Stimulated activated CD4-positive, alpha-beta T cell treated with anti-CD3 and anti-CD28 coated beads, Interleukin-2, amount 100 ng/mL, for 48 hours (primary cell): ENCODE results near the gene CT45A8.
A peak's percentile ranks its signal among the peaks of the same experiment; 100 is the strongest.
"Not testable (repeated sequence)": the region's sequence is repeated elsewhere in the genome, so short reads cannot be mapped to it uniquely, and the experiment has no call there.

ENCODE experiments used
- DNase-seq, 2 donors: peaks; one replicate each; pipeline ENCODE4 v3.0.0-alpha.2; 2020

The CT45A8 gene, protein sequence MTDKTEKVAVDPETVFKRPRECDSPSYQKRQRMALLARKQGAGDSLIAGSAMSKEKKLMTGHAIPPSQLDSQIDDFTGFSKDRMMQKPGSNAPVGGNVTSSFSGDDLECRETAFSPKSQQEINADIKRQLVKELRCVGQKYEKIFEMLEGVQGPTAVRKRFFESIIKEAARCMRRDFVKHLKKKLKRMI

DNA sequence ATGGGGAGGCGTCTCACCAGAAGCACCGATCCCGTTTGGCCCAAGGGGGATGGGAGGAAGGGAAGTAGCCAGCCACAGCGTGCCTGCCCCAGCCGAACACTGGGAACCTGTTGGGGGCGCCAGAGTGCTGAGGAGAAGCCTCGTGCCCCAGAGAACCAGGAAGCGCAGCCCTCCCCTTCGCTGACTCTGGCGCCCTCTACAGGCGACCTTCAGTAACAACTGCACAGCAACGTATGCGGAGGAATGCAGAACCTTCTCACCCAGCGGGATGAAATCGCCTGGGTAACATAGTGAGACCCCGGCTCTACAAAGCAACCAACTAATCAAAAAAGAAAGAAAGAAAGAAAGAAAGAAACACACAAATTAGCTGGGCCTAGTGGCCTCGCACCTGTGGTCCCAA is at the start of gene CT45A8:
CT45A8 (minus strand) TSS at position 101 of the 400 bp plus-strand sequence. CDS start 3,755 bp downstream, outside the sequence.
- not testable (repeated sequence) for DNase-seq

DNA sequence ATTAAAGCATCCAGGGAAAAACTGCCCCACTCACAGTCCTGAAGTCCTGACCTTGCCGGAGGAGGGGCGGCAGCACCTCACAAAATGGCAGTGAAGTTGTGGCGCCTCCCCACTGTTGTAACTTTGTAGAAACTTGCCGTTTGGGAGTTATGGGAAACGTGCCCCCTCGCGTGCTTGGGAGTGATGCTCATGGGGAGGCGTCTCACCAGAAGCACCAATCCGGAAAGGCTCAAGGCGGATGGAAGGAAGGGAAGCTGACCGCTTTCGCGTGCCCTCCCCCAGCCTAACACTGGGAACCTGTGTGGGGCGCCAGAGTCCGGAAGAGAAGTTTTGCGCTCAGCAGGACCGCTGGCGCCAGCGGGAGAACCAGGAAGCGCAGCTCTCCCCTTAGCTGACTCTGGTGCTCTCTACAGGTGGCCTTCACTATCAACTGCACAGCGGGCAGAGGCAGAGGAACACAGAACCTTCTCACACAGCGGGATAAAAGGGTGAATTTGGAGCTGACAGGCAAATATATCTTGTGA is 39.0 kb upstream of the CT45A8 start, which contains the start of the genes CT45A10 and SAGE1:
CT45A10 (minus strand) TSS at position 151 of the 524 bp plus-strand sequence. CDS start 8,100 bp downstream, outside the sequence.
SAGE1 (plus strand) TSS at position 423 of the 524 bp plus-strand sequence. CDS start 2,527 bp downstream, outside the sequence.
- no peak for DNase-seq

DNA sequence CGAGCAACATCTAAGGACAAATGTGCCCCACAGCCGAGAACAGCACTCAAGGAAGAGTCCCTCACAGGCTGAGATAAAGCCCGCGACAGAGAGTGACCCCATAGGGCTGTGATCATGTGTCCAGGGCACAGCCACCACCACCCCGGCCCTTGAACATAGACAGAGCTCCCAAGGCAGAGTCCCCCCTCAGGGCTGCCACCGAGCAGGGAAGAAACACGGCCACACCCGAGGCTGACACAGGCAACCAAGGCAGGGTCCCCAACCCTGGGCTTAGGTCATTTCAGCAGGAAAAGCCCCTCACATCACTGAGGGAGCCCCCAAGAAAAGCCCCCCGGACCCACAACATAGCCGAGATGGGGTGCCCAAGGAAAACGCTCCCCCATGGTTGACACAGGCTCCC is 38.4 kb upstream of the CT45A8 start:
- DNase-seq, result no peak

DNA sequence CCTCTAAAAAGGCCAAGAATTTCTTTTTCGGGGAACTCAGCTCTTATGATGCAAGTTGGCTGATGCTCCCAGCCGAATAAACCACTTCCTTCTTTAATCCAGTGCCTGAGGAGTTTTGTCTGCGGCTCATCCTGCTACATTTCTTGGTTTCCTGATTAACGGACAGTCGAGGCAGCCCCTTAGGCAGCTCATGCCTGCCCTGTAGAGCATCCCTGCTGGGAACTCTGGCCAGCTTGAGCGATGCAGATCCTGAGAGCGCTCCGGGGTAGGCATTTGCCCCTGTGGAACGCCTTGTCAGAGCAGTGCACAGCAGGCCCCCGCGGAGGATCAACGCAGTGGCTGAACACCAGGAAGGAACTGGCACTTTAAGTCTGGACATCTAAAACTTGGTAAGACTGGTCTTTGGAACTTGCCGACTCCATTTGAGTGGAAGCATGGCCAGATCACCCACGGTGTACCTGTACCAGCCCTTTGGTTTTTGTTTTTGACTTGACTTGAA is 35.8 kb upstream of the CT45A8 start:
- DNase-seq, result no peak

DNA sequence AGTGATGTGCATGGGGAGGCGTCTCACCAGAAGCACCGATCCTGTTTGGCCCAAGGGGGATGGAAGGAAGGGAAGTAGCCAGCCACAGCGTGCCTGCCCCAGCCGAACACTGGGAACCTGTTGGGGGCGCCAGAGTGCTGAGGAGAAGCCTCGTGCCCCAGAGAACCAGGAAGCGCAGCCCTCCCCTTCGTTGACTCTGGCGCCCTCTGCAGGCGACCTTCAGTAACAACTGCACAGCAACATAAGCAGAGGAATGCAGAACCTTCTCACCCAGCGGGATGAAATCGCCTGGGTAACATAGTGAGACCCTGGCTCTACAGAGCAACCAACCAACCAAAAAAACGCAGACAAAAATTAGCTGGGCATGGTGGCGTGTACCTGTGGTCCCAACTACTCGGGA is 34.6 kb upstream of the CT45A8 start:
- DNase-seq, result peak; percentile 22 to 53

DNA sequence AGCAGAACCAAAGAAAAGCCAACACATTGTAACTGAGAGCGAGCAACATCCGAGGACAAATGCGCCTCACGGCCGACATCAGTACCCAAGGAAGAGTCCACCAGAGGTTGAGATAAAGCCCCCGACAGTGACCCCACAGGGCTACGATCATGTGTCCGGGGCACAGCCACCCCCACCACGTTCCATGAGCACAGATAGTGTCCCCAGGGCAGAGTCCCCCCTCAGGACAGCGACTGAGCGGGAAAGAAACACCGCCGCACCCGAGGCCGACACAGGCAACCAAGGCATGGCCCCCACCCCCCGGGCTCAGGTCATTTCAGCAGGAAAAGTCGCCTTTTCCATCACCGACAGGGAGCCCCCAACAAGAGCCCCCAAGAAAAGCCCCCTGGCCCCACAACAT is 33.9 kb upstream of the CT45A8 start:
- DNase-seq, result not testable (repeated sequence)

DNA sequence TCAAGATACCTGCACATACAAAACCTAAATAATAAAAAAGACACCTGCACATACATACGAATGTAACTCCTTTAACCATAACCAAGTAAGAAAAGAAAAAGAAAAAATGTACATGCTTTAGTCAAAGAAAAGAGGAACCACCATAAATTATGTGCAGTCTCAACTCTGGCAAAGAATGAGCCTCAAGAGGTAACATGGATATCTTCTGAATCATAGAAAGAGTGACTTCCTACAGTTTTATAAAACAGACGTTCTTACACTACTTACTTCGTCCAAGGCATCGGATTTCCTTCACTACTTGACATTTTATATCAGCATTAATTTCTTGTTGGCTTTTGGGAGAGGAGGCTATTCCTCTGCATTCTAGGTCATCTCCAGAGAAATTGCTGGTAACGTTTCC is 28.4 kb upstream of the CT45A8 start:
- not testable (repeated sequence) for DNase-seq

DNA sequence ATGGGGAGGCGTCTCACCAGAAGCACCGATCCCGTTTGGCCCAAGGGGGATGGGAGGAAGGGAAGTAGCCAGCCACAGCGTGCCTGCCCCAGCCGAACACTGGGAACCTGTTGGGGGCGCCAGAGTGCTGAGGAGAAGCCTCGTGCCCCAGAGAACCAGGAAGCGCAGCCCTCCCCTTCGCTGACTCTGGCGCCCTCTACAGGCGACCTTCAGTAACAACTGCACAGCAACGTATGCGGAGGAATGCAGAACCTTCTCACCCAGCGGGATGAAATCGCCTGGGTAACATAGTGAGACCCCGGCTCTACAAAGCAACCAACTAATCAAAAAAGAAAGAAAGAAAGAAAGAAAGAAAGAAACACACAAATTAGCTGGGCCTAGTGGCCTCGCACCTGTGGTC is 17.4 kb upstream of the CT45A8 start, which contains the start of gene CT45A9:
CT45A9 (minus strand) TSS at position 101 of the 400 bp plus-strand sequence. CDS start 3,751 bp downstream, outside the sequence.
- not testable (repeated sequence) for DNase-seq

DNA sequence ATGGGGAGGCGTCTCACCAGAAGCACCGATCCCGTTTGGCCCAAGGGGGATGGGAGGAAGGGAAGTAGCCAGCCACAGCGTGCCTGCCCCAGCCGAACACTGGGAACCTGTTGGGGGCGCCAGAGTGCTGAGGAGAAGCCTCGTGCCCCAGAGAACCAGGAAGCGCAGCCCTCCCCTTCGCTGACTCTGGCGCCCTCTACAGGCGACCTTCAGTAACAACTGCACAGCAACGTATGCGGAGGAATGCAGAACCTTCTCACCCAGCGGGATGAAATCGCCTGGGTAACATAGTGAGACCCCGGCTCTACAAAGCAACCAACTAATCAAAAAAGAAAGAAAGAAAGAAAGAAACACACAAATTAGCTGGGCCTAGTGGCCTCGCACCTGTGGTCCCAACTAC is 17.2 kb downstream of the CT45A8 start, which contains the start of gene CT45A7:
CT45A7 (minus strand) TSS at position 101 of the 400 bp plus-strand sequence. CDS start 3,747 bp downstream, outside the sequence.
- DNase-seq, result not testable (repeated sequence)

DNA sequence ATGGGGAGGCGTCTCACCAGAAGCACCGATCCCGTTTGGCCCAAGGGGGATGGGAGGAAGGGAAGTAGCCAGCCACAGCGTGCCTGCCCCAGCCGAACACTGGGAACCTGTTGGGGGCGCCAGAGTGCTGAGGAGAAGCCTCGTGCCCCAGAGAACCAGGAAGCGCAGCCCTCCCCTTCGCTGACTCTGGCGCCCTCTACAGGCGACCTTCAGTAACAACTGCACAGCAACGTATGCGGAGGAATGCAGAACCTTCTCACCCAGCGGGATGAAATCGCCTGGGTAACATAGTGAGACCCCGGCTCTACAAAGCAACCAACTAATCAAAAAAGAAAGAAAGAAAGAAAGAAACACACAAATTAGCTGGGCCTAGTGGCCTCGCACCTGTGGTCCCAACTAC is 34.4 kb downstream of the CT45A8 start, which contains the start of gene CT45A2:
CT45A2 (minus strand) TSS at position 101 of the 400 bp plus-strand sequence. CDS start 3,747 bp downstream, outside the sequence.
- DNase-seq, result not testable (repeated sequence)

DNA sequence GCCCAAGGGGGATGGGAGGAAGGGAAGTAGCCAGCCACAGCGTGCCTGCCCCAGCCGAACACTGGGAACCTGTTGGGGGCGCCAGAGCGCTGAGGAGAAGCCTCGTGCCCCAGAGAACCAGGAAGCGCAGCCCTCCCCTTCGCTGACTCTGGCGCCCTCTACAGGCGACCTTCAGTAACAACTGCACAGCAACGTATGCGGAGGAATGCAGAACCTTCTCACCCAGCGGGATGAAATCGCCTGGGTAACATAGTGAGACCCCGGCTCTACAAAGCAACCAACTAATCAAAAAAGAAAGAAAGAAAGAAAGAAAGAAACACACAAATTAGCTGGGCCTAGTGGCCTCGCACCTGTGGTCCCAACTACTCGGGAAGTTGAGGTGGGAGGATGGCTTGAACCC is 51.7 kb downstream of the CT45A8 start, which contains the start of gene CT45A6:
CT45A6 (minus strand) TSS at position 101 of the 400 bp plus-strand sequence. CDS start 3,794 bp downstream, outside the sequence.
- DNase-seq, result not testable (repeated sequence)
